HEK293T (cell line): ENCODE measurements around the gene C19orf67.

Experiments used
- CTBP1 ChIP-seq: fragments of 450-650 bp; IDR thresholded peaks from 2 replicates; pipeline ENCODE4 v1.6.1; 2016; ENCODE audit warnings: borderline replicate concordance
- ELF4 ChIP-seq: fragments of 450-650 bp; IDR thresholded peaks from 2 replicates; pipeline ENCODE4 v1.6.1; 2017; ENCODE audit warnings: antibody characterized with exemption
- FOXA1 ChIP-seq: fragments of 450-650 bp; IDR thresholded peaks from 2 replicates; pipeline ENCODE4 v1.6.1; 2016; ENCODE audit warnings: mild to moderate bottlenecking
- FOXK2 ChIP-seq: fragments of 450-650 bp; IDR thresholded peaks from 2 replicates; pipeline ENCODE4 v1.6.1; 2016; ENCODE audit warnings: mild to moderate bottlenecking
- FOXM1 ChIP-seq: fragments of 450-650 bp; IDR thresholded peaks from 2 replicates; pipeline ENCODE4 v1.6.1; 2017; ENCODE audit warnings: mild to moderate bottlenecking, borderline replicate concordance
- HDGF ChIP-seq: fragments of 450-650 bp; IDR thresholded peaks from 2 replicates; pipeline ENCODE4 v1.6.1; 2017; ENCODE audit warnings: antibody characterized with exemption, borderline replicate concordance
- L3MBTL2 ChIP-seq: fragments of 450-650 bp; conservative IDR thresholded peaks from 2 replicates; pipeline ENCODE4 v1.6.1; 2016; ENCODE audit warnings: mild to moderate bottlenecking
- NFRKB ChIP-seq: fragments of 450-650 bp; IDR thresholded peaks from 2 replicates; pipeline ENCODE4 v1.6.1; 2016; ENCODE audit warnings: mild to moderate bottlenecking, moderate library complexity
- PKNOX1 ChIP-seq: fragments of 450-650 bp; IDR thresholded peaks from 2 replicates; pipeline ENCODE4 v1.6.1; 2016
- SP1 ChIP-seq: fragments of 450-650 bp; IDR thresholded peaks from 2 replicates; pipeline ENCODE4 v1.6.1; 2017
- SUZ12 ChIP-seq: fragments of 450-650 bp; IDR thresholded peaks from 2 replicates; pipeline ENCODE4 v1.6.1; 2016; ENCODE audit warnings: mild to moderate bottlenecking

DNA sequence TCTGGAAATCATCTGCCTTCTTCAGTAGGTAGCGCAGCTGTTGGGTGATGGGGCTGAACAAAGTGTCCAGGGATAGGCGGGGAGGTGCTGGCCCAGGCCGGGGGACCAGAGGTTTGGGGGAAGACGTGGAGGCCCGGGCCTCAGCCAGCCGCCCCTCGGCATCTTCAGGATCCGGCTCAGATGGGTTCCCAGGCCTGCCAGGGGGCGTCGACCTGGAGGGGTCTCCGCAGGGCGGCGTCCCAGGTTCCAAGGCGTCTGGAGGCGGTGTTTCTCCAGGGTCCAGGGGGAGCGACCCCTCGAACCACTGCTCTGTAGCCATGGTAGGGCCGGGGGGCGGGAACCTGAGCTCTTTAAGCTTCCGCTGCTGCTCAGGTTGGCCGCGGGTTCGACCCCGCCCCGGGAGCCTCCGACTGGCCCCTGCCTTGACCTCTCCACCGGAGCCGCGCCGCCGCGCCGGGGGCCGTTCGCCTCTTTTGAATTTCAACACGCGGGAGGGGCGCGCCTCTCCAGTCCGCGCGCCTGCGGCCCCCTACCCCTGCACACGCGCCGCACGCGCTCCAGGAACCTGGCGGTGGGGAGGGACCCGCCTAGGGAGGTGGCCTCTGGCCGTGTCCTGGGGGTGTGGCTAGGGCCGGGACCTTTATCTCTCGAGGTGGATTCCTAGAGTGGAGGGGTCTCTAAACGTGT is at the start of gene C19orf67:
- TF ChIP-seq NFRKB (no peak), SUZ12 (no peak), FOXM1 (no peak), FOXK2 (no peak), PKNOX1 (no peak), L3MBTL2 (no peak), CTBP1 (no peak), ELF4 (no peak), FOXA1 (no peak), HDGF (no peak), SP1 (no peak)
